GM21825 (cell line): ENCODE data around the gene SH3BP1.
A peak's percentile ranks its signal among the peaks of the same experiment; 100 is the strongest.

ENCODE experiments used
- ATAC-seq: cut with Tn5 transposase; IDR thresholded peaks from one replicate; pipeline ENCODE4 v1.9.1; 2021; ENCODE audit warnings: mild to moderate bottlenecking, moderate library complexity; ENCODE audit not compliant: unreplicated experiment

Gene SH3BP1

DNA sequence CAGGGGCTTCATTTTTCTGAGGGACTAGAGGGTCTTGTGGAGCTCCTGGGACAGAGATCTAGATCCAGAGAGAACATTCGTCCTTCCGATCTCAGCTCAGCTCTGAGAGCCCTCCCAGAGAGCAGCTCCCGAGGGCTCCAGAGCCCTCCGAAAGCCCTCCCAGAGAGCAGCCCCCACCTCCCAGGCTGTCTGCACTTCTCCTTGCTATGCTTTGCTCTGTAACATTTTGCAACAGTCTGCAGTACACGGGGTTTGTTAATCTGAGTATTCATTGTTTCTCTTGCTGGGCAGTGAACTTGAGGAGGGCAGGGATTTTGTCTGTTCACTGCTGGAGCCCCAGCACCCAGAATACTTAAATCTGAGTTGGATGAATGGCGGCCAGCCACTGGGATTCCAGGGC is 28.3 kb upstream of the SH3BP1 start:
- no peak for ATAC-seq

GRCh38 chr22:37616201-37617083 is 23.0 kb upstream of the SH3BP1 start:
- no peak for ATAC-seq

DNA sequence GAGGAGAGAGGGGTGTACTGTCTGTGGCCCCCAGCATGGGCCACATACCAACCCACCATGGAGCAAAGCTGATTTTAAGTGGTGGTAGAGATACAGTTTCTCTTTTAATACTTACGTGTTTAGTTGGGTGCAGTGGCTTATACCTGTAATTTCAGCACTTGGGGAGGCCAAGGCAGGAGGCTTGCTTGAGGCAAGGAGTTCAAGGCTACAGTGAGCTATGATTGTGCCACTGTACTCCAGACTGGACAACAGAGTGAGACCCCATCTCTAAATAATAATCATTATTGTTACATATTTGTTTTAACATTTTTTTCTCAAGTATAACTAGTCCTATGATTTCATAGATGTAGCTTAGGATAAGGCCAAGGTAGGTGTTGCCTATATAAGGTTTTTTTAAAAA is 22.0 kb upstream of the SH3BP1 start:
- ATAC-seq: no peak

- ATAC-seq: no peak
These were observed 21.3 kb upstream of the SH3BP1 start for GRCh38 chr22:37618072-37618656.

DNA sequence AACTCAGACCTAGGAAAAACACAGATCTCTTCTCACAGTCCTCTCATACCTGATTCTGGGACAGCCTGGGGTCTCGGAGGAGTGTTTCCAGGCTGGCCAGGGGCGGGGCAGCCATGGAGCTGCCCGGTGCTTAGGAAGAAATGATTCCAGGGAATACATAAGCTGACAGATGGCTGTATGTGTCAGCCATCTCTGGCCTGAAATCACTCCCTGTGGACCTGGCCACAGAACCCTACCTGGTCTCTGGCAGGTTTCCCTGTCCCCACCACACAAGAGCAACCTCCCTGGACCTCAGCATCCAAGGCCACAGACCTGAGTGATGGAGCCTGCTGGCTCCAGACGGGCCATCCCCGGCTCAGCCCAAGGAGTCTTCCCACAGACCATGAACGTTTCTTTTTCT is 20.8 kb upstream of the SH3BP1 start:
- ATAC-seq: no peak

DNA sequence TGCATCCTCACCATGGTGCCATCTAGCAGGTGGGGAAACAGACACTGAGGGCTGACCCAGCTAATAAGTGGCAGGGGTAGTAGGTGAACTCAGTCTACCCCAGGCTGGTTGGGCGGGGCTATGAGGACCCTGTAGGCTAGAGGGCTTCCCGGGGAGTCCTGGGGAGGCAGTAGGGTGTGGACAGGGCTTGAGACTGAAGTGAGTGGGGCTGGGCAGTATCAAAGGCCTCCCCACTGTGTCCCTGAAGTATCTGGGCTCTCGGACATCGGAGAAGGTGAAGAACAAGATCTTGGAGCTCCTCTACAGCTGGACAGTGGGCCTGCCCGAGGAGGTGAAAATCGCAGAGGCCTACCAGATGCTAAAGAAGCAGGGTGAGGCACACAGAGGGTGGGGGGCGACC is 19.5 kb upstream of the SH3BP1 start:
- no peak for ATAC-seq

- no peak for ATAC-seq
These were observed 18.1 kb upstream of the SH3BP1 start for GRCh38 chr22:37621352-37621860.

- ATAC-seq: peak; percentile 42
These were observed 16.1 kb upstream of the SH3BP1 start for GRCh38 chr22:37623075-37624016.

DNA sequence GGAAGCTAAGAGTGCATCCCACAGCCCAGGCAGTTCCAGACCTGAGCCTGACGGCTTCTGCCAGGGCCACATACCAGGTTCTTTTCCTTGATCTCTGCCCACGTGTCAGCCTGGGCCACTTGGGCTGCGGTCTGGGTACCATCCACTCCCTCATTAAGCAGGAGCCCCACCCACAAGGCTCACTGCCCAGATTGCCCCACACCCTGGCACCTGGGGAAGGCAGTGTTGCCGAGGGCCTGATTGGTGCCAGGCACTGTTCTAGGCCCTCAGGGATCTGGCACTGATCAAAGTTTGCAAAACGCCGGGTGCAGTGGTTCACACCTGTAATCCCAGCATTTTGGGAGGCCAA is 15.5 kb upstream of the SH3BP1 start:
- ATAC-seq: no peak

GRCh38 chr22:37624876-37625275 is 14.6 kb upstream of the SH3BP1 start:
- ATAC-seq: no peak

- ATAC-seq: no peak
These were observed 13.7 kb upstream of the SH3BP1 start for GRCh38 chr22:37625737-37626136.

DNA sequence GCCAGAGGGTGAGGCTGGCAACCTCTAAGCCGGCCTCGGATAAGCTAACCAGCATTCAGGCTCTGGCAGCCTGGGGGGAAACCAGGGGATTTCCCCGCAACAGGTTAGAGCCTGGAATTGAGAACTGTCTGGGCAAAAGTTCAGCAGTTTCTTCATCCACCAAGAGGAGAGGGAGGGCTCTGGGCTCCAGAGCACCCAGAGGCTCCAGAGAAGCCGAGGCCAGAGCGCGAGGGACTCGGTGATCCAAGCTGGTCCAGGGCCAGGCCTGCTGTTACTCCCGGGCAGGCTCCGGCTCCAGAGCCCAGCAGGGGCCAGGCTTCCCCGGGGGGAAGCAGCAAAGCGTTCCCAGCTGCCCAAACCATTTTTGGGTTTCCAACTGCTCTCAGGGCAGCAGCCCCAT is 13.3 kb upstream of the SH3BP1 start:
- no peak for ATAC-seq

DNA sequence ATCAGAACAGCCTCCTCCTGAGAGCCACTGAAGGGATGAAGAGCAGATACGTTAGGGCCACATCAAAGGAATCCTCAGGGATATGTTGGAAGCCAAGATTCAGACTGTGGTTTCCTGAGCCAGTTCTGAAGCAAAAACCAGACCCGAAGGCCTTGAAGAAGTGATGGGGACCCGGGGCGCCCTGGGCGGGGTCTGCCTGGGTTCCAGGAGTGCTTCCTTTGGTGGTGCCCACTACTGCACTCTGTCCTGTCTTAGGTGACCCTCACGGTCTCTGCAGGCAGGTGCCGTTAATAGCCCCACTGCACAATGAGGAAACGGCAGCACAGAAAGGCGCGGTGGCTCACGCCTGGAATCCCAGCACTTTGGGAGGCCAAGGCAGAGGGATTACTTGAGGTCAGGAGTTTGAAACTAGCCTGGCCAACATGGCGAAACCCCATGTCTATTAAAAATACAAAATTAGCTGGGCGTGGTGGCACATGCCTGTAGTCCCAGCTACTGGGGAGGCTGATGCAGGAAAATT is 12.9 kb upstream of the SH3BP1 start:
- no peak for ATAC-seq

DNA sequence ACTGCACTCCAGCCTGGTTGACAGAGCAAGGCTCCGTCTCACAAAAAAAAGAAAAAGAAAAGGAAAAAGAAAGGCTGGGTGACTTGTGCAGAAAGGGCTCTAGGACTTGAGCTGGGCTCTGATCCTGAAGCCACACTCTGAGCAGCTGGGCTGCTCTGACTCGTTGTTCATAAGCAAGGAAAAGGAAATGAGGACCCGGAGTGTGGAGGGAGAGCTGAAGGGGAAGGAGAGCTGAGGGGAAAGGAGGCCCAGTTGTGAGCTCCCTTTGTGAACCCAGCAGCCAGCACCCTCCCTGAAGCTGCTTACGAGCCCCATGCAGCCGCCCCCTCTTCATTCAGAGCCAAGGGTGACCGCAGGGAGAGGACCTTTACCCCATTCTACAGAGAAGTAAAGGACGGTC is 12.3 kb upstream of the SH3BP1 start:
- no peak for ATAC-seq

DNA sequence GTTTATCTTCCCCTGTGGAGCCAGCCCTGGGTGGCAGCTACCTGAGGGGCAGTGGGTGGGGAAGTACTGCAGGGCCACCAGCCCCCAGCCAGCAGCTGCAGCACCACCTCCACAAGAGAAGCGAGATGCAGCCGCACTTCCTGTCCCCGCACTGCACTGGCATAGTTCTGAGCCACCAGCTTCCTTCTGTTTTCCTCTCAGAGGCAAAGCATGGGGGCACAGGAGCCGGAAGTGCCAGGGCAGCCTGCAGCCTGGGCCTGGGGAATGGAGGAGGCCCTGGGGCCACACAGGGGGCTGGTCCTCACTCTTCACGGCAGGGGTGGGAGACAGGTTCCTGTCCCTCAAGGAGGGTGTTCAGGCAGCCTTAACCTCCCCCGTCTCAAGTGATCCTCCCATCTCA is 11.9 kb upstream of the SH3BP1 start:
- ATAC-seq: no peak

DNA sequence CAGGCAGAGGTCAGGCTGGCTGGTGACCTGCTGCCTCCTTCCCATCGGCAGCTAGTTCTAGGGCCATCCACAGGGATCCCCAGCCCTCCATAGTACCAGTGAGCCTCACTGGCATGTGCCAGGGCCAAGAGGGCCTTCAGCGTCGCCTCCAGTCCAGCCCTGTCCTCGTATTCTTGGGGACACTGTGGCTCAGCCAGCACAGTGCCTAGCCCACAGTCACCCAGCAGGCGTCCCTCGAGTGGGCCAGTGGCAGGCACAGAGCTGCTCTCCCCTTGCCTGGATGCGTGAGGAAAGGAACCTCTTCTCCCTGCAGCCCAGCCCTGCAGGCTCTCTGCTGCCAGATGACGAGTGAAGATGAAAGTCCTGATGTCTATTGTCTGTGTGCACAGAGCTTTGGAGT is 10.6 kb upstream of the SH3BP1 start:
- no peak for ATAC-seq

GRCh38 chr22:37629928-37630327 is 9.5 kb upstream of the SH3BP1 start:
- ATAC-seq: no peak

GRCh38 chr22:37630839-37631435 is 8.5 kb upstream of the SH3BP1 start:
- ATAC-seq: no peak

DNA sequence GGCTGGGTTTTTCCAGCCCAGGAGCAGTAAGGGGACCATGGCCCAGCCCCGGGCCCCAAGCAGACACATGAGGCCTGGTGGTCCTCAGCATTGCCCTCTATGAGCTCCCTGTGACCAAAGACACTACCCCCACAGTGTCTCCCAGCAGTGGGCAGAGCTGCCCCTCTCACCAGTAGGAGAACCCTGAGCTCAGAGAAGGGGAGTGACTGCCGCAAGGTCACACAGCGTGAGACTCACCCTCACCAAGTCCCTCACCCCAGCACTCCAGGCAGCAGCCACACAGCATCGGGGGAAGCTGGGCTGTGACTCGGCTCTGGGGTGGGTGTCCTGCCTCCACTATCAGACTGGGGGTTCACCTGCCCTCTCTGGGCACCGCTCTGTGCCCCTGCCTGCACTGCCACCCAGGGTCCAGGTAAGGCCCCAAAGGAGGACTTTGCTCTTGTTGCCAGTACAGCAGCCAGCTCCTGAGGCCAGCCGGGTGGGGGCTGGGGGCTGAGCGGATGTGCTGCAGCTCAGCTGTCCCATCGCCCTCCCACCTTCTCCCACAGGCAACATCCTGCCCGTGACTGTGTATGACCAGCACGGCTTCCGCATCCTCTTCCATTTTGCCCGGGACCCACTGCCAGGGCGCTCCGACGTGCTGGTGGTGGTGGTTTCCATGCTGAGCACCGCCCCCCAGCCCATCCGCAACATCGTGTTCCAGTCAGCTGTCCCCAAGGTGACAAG is 7.9 kb upstream of the SH3BP1 start:
- ATAC-seq: no peak
